Nephron (organoid): Measurements from ENCODE around the gene TNS3.

Experiments
- H3K27ac Mint-ChIP-seq, 3 experiments: 2 replicates each; pipeline ENCODE4 v1.8.0; 2020; ENCODE audit warnings: mixed read lengths in 3 of 3, mild to moderate bottlenecking in 2 of 3, moderate library complexity in 1 of 3
- H3K27me3 Mint-ChIP-seq: 2 replicates; pipeline ENCODE4 v1.8.0; 2021; ENCODE audit warnings: low read depth, mild to moderate bottlenecking, moderate library complexity, mixed read lengths
- H3K36me3 Mint-ChIP-seq: 2 replicates; pipeline ENCODE4 v1.8.0; 2020; ENCODE audit warnings: low read depth, mixed read lengths
- H3K4me1 Mint-ChIP-seq: 2 replicates; pipeline ENCODE4 v1.8.0; 2020; ENCODE audit warnings: mixed read lengths
- H3K4me3 Mint-ChIP-seq, 3 experiments: 2 replicates each; pipeline ENCODE4 v1.8.0; 2020; ENCODE audit warnings: mild to moderate bottlenecking in 3 of 3, mixed read lengths in 3 of 3, moderate library complexity in 2 of 3
- H3K9me3 Mint-ChIP-seq: 2 replicates; pipeline ENCODE4 v1.8.0; 2020; ENCODE audit warnings: mixed read lengths
- TF ChIP-seq, protein P1 (sequence below), 3 experiments: fragments of 200-600 bp; sonication (generic); IDR thresholded peaks; one replicate each; pipeline ENCODE4 v1.5.0; 2021; ENCODE audit warnings: antibody characterized with exemption in 3 of 3; ENCODE audit not compliant: unreplicated experiment in 3 of 3

The TNS3 gene

DNA sequence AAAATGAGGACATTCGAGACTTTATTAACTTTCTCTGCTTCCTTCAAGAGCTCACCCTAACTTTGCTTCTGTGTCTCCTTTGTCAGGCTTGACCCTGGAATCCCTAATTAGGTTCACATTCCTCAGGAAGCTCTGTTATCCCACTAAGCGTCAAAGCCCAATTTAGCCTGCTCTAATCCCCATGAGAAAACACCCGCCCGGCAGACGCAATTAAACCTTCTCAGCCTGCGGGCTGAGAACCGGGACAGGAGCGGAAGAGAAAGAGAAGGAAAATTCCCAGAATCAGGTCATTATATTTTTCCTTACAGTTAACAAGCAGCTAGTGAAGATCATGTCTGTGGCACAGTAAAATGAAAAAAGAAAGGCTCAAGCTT lies 93.0 kb downstream of the TNS3 start:
- H3K27me3 Mint-ChIP-seq, result no peaks in the 10 kb centered on the region
- H3K4me3 Mint-ChIP-seq, result peak overlapping the region in 2 of 3 experiments; percentile 17 to 29
- no peaks in the 10 kb centered on the region for H3K9me3 Mint-ChIP-seq
- peaks cover 5% of the 10 kb centered on the region for H3K36me3 Mint-ChIP-seq
- peaks cover 70% of the 10 kb centered on the region for H3K4me1 Mint-ChIP-seq
- peak overlapping the region; percentile 73 to 86 (median 85) for H3K27ac Mint-ChIP-seq
- TF ChIP-seq, protein P1, sequence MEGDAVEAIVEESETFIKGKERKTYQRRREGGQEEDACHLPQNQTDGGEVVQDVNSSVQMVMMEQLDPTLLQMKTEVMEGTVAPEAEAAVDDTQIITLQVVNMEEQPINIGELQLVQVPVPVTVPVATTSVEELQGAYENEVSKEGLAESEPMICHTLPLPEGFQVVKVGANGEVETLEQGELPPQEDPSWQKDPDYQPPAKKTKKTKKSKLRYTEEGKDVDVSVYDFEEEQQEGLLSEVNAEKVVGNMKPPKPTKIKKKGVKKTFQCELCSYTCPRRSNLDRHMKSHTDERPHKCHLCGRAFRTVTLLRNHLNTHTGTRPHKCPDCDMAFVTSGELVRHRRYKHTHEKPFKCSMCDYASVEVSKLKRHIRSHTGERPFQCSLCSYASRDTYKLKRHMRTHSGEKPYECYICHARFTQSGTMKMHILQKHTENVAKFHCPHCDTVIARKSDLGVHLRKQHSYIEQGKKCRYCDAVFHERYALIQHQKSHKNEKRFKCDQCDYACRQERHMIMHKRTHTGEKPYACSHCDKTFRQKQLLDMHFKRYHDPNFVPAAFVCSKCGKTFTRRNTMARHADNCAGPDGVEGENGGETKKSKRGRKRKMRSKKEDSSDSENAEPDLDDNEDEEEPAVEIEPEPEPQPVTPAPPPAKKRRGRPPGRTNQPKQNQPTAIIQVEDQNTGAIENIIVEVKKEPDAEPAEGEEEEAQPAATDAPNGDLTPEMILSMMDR (IDR thresholded peaks at IDR 0.05; ENCODE audit: unreplicated experiment in 3 of 3), result no peak

DNA sequence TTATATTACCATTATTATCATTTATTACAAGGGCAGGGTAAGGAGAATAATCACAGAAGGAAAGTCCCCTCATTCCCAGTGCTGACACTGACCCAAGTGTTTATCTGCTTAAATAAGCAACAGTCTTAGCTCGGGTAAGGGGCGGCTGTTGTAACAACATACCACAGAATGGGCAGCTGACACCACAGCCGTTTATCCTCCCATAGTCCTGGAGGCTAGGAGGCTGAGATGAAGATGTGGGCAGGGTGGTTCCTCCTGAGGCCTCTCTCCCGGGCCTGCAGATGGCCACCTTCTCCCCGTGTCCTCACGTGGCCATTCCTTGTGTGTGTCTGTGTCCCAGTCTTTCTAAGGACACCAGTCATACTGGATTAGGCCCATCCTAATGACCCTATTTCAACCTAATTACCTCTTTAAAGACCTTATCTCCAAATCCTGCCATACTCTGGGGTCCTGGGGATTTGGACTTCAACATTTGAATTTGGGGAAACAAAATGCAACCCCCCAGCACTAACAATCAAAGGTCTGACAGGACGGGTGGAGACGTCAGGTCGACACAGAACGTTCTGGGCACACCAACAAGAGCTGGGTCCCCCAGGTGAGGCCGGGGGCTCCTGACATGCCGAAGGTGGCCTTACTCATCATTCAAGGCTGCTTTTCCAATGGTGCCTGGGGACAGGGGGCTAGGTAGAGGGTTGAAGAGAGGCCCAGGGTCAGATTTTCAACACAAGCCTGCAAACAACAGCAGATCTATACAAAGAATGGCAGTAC lies 93.5 kb downstream of the TNS3 start:
- Mint-ChIP-seq H3K36me3 (peaks cover 5% of the 10 kb centered on the region), H3K4me3 (peak overlapping the region in 2 of 3 experiments; percentile 4 to 9)
- TF ChIP-seq, protein P1 (IDR thresholded peaks at IDR 0.05; ENCODE audit: unreplicated experiment in 3 of 3), result no peak

DNA sequence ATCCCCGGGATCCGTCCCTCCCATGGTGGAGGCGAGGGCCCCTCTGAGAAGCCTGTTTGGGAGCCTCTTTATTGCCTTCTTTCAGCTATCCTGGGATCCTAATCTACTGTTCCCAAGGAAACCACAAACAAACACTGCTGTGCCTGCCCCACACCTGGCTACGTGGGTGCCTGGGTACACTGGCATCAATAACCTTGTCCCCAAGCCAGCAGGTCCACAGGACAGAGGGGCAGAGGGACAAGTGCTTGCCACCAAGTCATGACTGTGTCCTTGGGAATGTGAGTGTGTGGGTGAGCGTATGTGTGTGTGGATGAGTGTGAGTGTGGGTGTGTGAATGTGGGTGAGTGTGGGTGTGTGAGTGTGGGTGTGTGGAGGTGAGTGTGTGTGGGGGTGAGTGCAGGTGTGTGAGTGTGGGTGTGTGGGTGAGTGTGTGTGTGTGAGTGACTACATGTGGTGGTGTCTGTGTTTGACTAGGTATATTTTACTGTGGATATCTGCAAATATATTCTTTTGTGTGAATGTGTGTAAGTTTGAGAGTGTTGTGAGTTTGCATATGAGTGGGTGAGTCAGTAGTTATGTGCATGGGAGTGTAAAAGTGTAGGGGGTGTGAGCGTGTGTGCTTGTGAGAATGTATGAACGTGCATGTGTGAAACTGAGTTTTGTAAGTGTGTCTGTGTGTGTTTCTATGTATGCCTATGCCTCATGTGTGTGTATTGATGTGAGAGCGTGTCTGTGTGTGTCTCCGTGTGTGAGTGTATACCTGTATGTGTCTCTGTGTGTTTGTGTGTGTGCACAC lies 96.1 kb downstream of the TNS3 start:
- no peaks in the 10 kb centered on the region for H3K27me3 Mint-ChIP-seq
- H3K36me3 Mint-ChIP-seq, result peaks cover 8% of the 10 kb centered on the region
- H3K4me3 Mint-ChIP-seq, result no peak overlapping the region
- TF ChIP-seq, protein P1 (IDR thresholded peaks at IDR 0.05; ENCODE audit: unreplicated experiment in 3 of 3), result no peak
- peak overlapping the region; percentile 11 to 68 (median 36) for H3K27ac Mint-ChIP-seq
- H3K9me3 Mint-ChIP-seq, result no peaks in the 10 kb centered on the region
- H3K4me1 Mint-ChIP-seq, result peaks cover 70% of the 10 kb centered on the region

More for the DNA sequence above, 93.5 kb downstream of the TNS3 start:
- Mint-ChIP-seq H3K27me3 (no peaks in the 10 kb centered on the region), H3K27ac (peak overlapping the region; percentile 73 to 86 (median 85)), H3K9me3 (no peaks in the 10 kb centered on the region), H3K4me1 (peaks cover 71% of the 10 kb centered on the region)

DNA sequence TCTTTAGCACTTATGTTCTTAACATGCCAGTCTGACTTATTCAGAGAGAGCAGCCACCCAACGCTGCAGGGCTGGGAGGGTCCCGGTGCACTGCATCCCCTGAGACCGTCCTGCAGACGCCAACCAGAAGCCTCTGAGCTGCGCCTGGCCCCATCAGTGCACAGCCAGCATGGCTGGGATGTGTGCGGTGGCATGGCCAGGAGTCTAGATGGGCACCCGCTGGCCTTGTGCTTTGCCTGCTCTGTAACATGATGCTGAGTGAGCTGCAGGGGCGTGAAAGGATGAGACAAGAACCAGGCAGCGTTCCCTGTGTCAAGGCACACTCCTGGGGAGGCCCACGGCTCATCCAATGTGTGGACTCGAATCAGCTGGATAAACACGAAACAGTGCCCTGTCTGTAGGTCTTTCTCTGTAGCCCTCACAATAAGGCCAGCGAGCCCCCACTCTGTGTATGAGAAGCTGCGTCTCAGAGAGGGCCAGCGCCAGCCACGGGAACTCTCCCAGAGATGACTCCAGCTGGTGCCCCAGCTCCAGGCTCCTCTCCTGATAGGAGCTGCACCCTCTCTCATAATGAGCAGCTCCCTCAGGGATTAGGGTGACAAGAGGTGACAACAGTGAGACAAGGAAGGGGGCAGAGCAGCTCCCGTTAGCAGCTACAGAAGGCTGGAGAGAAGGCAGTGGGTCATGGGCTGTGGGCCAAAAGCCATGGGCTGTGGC lies 96.8 kb downstream of the TNS3 start:
- H3K27me3 Mint-ChIP-seq, result no peaks in the 10 kb centered on the region
- no peaks in the 10 kb centered on the region for H3K9me3 Mint-ChIP-seq
- peaks cover 8% of the 10 kb centered on the region for H3K36me3 Mint-ChIP-seq
- H3K4me3 Mint-ChIP-seq, result no peak overlapping the region
- TF ChIP-seq, protein P1 (IDR thresholded peaks at IDR 0.05; ENCODE audit: unreplicated experiment in 3 of 3), result no peak
- H3K27ac Mint-ChIP-seq, result peak overlapping the region in 2 of 3 experiments; percentile 11 to 34
- peaks cover 72% of the 10 kb centered on the region for H3K4me1 Mint-ChIP-seq

DNA sequence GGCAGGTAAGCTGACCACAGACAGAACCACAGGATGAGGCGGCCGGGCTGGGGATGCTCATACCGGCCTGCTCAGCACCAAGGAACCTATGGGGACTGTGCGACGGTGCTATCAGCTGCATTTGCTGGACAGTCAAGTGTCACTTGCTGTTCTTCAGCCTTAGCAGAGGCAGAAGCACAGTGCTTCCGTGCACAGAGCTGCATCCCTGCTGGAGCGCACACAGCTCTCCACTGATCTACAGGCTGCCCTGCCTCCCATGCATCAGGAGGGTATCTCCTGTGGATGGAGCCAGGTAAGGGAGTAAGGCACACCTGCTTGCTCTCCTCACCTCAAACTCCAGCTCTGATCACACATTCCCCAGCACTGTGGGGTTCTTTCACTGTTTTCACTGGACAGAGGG lies 97.5 kb downstream of the TNS3 start:
- H3K27ac Mint-ChIP-seq, result no peak overlapping the region
- no peaks in the 10 kb centered on the region for H3K27me3 Mint-ChIP-seq
- peaks cover 66% of the 10 kb centered on the region for H3K4me1 Mint-ChIP-seq
- TF ChIP-seq, protein P1 (IDR thresholded peaks at IDR 0.05; ENCODE audit: unreplicated experiment in 3 of 3), result no peak
- H3K9me3 Mint-ChIP-seq, result no peaks in the 10 kb centered on the region
- H3K4me3 Mint-ChIP-seq, result no peak overlapping the region
- peaks cover 8% of the 10 kb centered on the region for H3K36me3 Mint-ChIP-seq
